WI38 (cell line): ENCODE results near the gene EFNA1.

ENCODE experiments used
- H3K4me3 ChIP-seq: 2 replicates; pipeline ENCODE4 v1.5.1; 2011; ENCODE audit warnings: low read depth, mild to moderate bottlenecking, control low read depth, low read length
- CTCF ChIP-seq: IDR thresholded peaks from 2 replicates; pipeline ENCODE4 v1.5.1; 2012; ENCODE audit warnings: low read depth, mild to moderate bottlenecking, control low read depth, low read length

EFNA1 gene

GRCh38 chr1:155082301-155083051, 45.2 kb upstream of the EFNA1 start:
- TF ChIP-seq CTCF = no peak
- H3K4me3 ChIP-seq = no peak overlapping the region

GRCh38 chr1:155083052-155083541, 44.6 kb upstream of the EFNA1 start:
- H3K4me3 ChIP-seq = no peak overlapping the region
- TF ChIP-seq CTCF = no peak

GRCh38 chr1:155083865-155084721, 43.6 kb upstream of the EFNA1 start:
- peak; percentile 21 for TF ChIP-seq CTCF
- H3K4me3 ChIP-seq = peak overlapping the region; percentile 67

- TF ChIP-seq CTCF = peak; percentile 84
- peak overlapping the region; percentile 67 for H3K4me3 ChIP-seq
These were observed 42.8 kb upstream of the EFNA1 start for GRCh38 chr1:155084722-155085503.

GRCh38 chr1:155085504-155086127, 42.1 kb upstream of the EFNA1 start:
- peak overlapping the region; percentile 67 for H3K4me3 ChIP-seq
- TF ChIP-seq CTCF = no peak

GRCh38 chr1:155086128-155086741, 41.4 kb upstream of the EFNA1 start:
- no peak overlapping the region for H3K4me3 ChIP-seq
- TF ChIP-seq CTCF = peak; percentile 85
